GM12878 (cell line): Measurements from ENCODE around the gene FYTTD1. TPM values are rescaled to one million over a fixed set of nuclear protein-coding genes. Genes with fewer than 3 reads are reported as not detected.

ENCODE experiments used
- ATAC-seq: fragments of 200-7000 bp; cut with Tn5 transposase; 3 replicates; pipeline ENCODE4 v1.9.1; 2020; ENCODE audit warnings: mild to moderate bottlenecking, moderate library complexity
- BruUV-seq: library from RNA; stranded (reverse); fragments of 400-500 nt; replicated peaks from 2 replicates; lab custom pipeline; 2021; lab: Mats Ljungman, UMichigan
- CTCF ChIA-PET: fragments of 300-600 bp; sonication (Branson Sonifier 250); formaldehyde crosslinking; extraction: SDS; loops from one replicate; lab custom pipeline; 2021; ENCODE audit warnings: inconsistent platforms; lab: Yijun Ruan, JAX
- POLR2A ChIA-PET: fragments of 350-600 bp; formaldehyde crosslinking; extraction: SDS; loops from one replicate; lab custom pipeline; 2021; ENCODE audit warnings: inconsistent platforms; lab: Charles Lee
- RAD21 ChIA-PET: fragments of 300-600 bp; sonication (Branson Sonifier 250); formaldehyde crosslinking; loops from one replicate; lab custom pipeline; 2023; ENCODE audit warnings: antibody characterized with exemption; ENCODE audit not compliant: unreplicated experiment; lab: Charles Lee
- SMC1A ChIA-PET: fragments of 300-600 bp; sonication (Branson Sonifier 250); formaldehyde crosslinking; loops from one replicate; lab custom pipeline; 2023; ENCODE audit not compliant: unreplicated experiment, uncharacterized antibody; lab: Charles Lee
- DNase-seq: peaks from one replicate; pipeline ENCODE4 v3.0.0-alpha.2; 2011; ENCODE audit warnings: low read depth, low spot score
- FAIRE-seq: peaks from 3 replicates; lab custom pipeline; 2011; peaks lifted over from hg19 to GRCh38; lab: Jason Lieb, UNC
- H2AFZ ChIP-seq: 2 replicates; pipeline ENCODE4 v1.6.0; 2011; ENCODE audit warnings: low read depth, low read length, control low read depth; ENCODE audit not compliant: control insufficient read depth
- H3K27ac ChIP-seq: 2 replicates; pipeline ENCODE4 v1.5.1; 2011; ENCODE audit warnings: control low read depth; ENCODE audit not compliant: control insufficient read depth, insufficient read depth
- H3K27me3 ChIP-seq, 2 experiments: replicated peaks in 1 of 2; 2 replicates each; pipeline versions ENCODE4 v1.6.0 to v1.6.1; 2011; ENCODE audit warnings: low read length in 1 of 2; ENCODE audit not compliant: control insufficient read depth in 2 of 2, insufficient read depth in 2 of 2
- H3K36me3 ChIP-seq, 2 experiments: 2 replicates each; pipeline ENCODE4 v1.5.1; 2011; ENCODE audit warnings: low read length in 1 of 2; ENCODE audit not compliant: control insufficient read depth in 2 of 2, insufficient read depth in 2 of 2
- H3K4me1 ChIP-seq: 2 replicates; pipeline ENCODE4 v1.6.1; 2011; ENCODE audit warnings: mild to moderate bottlenecking, low read length, moderate library complexity, mixed read lengths; ENCODE audit not compliant: control insufficient read depth, insufficient read depth
- H3K4me2 ChIP-seq: 2 replicates; pipeline ENCODE4 v1.6.0; 2011; ENCODE audit warnings: control low read depth; ENCODE audit not compliant: control insufficient read depth, insufficient read depth
- H3K4me3 ChIP-seq: fragments of 200-600 bp; sonication (generic); 2 replicates; pipeline ENCODE4 v1.5.1; 2016
- H3K79me2 ChIP-seq: 2 replicates; pipeline ENCODE4 v1.6.0; 2011; ENCODE audit warnings: low read length; ENCODE audit not compliant: control insufficient read depth, insufficient read depth
- H3K9ac ChIP-seq: 2 replicates; pipeline ENCODE4 v1.8.0; 2011; ENCODE audit warnings: low read length, control low read depth, mixed read lengths; ENCODE audit not compliant: control insufficient read depth, insufficient read depth
- H3K9me3 ChIP-seq: replicated peaks from 3 replicates; pipeline ENCODE4 v1.5.1; 2011; ENCODE audit warnings: mild to moderate bottlenecking, low read length; ENCODE audit not compliant: control insufficient read depth, insufficient read depth
- H4K20me1 ChIP-seq: 2 replicates; pipeline ENCODE4 v1.6.0; 2011; ENCODE audit not compliant: control insufficient read depth, insufficient read depth
- CHD2 ChIP-seq: IDR thresholded peaks from 2 replicates; pipeline ENCODE4 v1.6.1; 2011; ENCODE audit warnings: low read depth, low read length, improper control_type of control experiment, borderline replicate concordance
- DPF2 ChIP-seq: fragments of 450-650 bp; IDR thresholded peaks from 2 replicates; pipeline ENCODE4 v1.6.1; 2017; ENCODE audit warnings: mild to moderate bottlenecking
- E2F8 ChIP-seq: fragments of 450-650 bp; IDR thresholded peaks from 2 replicates; pipeline ENCODE4 v1.6.1; 2018; ENCODE audit warnings: mild to moderate bottlenecking, low read depth, moderate library complexity; ENCODE audit not compliant: partially characterized antibody
- EGR1 ChIP-seq, 2 experiments: IDR thresholded peaks; 1 replicate in 1 of 2; 2 replicates in 1 of 2; pipeline ENCODE4 v1.6.1; 2011 to 2012; ENCODE audit warnings: low read depth in 2 of 2, low read length in 2 of 2, borderline replicate concordance in 1 of 2, mild to moderate bottlenecking in 1 of 2, moderate library complexity in 1 of 2
- HCFC1 ChIP-seq: fragments of 150-350 bp; IDR thresholded peaks from 2 replicates; pipeline ENCODE4 v1.6.1; 2014; ENCODE audit warnings: low read length
- JUNB ChIP-seq: IDR thresholded peaks from 2 replicates; pipeline ENCODE4 v1.6.1; 2016; ENCODE audit warnings: antibody characterized with exemption, mild to moderate bottlenecking
- MTA3 ChIP-seq: IDR thresholded peaks from 2 replicates; pipeline ENCODE4 v1.6.1; 2012; ENCODE audit warnings: low read length, inconsistent platforms, borderline replicate concordance
- MXI1 ChIP-seq: fragments of 150-350 bp; IDR thresholded peaks from 2 replicates; pipeline ENCODE4 v1.6.1; 2011; ENCODE audit warnings: low read depth, mild to moderate bottlenecking, inconsistent platforms, low read length, improper control_type of control experiment
- PBX3 ChIP-seq: IDR thresholded peaks from 2 replicates; pipeline ENCODE4 v1.6.1; 2011; ENCODE audit warnings: mild to moderate bottlenecking, low read depth, low read length, moderate library complexity; ENCODE audit not compliant: insufficient replicate concordance
- PKNOX1 ChIP-seq: fragments of 450-650 bp; IDR thresholded peaks from 2 replicates; pipeline ENCODE4 v1.6.1; 2016; ENCODE audit warnings: mild to moderate bottlenecking
- RCOR1 ChIP-seq: conservative IDR thresholded peaks from 2 replicates; pipeline ENCODE4 v1.6.1; 2012; ENCODE audit warnings: low read depth, low read length, improper control_type of control experiment
- SRF ChIP-seq, 2 experiments: IDR thresholded peaks; 2 replicates each; pipeline ENCODE4 v1.6.1; 2011; ENCODE audit warnings: low read depth in 2 of 2, low read length in 2 of 2, mild to moderate bottlenecking in 1 of 2, moderate library complexity in 1 of 2
- SUPT20H ChIP-seq: IDR thresholded peaks from 2 replicates; pipeline ENCODE4 v1.6.1; 2011; ENCODE audit warnings: low read depth, mild to moderate bottlenecking, low read length, moderate library complexity, borderline replicate concordance; ENCODE audit not compliant: control insufficient read depth
- SUZ12 ChIP-seq: fragments of 200-600 bp; sonication (generic); IDR thresholded peaks from one replicate; pipeline ENCODE4 v1.6.1; 2018; ENCODE audit warnings: antibody characterized with exemption, mild to moderate bottlenecking; ENCODE audit not compliant: unreplicated experiment
- WGBS: methylation state at CpG from one replicate; pipeline ENCODE4 v1.1.6; 2016; ENCODE audit warnings: low lambda C conversion rate; ENCODE audit not compliant: insufficient replicate concordance, insufficient coverage; ENCODE audit errors: missing lambda C conversion rate; 5-methylcytosine and 5-hydroxymethylcytosine counted together
- in situ Hi-C: fragments of 300-500 bp; cut with MboI; formaldehyde crosslinking; loops from 9 replicates; pipeline ENCODE4 v1.14.3; 2018; ENCODE audit warnings: mixed read lengths
- intact Hi-C: fragments of 100-400 bp; cut with micrococcal nuclease; formaldehyde crosslinking; loops from one replicate; pipeline ENCODE4 v1.14.2; 2022; ENCODE audit not compliant: unreplicated experiment
- polyA plus RNA-seq, 11 experiments: library from polyadenylated mRNA; depleted of rRNA in 4 of 11; unstranded in 6 of 11; stranded (reverse) in 5 of 11; fragments of >200 nt; fragmentation: Nextera tagmentation in 4 of 11; fragmentation: Illumina TruSeq in 1 of 11; extraction: Ambion mirVana in 4 of 11; extraction: Trizol in 1 of 11; gene quantifications; 1 replicate in 1 of 11; 2 replicates in 10 of 11; pipeline versions ENCODE4 v1.2.1 to v1.2.3, GENCODE V29; 2011 to 2016; ENCODE audit warnings: inconsistent platforms in 2 of 11, missing spikeins in 2 of 11, low read depth in 1 of 11
- total RNA-seq, 4 experiments: library from RNA; depleted of rRNA in 3 of 4; stranded (reverse); fragments of >200 nt in 3 of 4; fragmentation: Illumina TruSeq in 1 of 4; extraction: Trizol in 1 of 4; gene quantifications; 2 replicates each; pipeline versions ENCODE4 v1.2.1 to v1.2.3, GENCODE V29; 2013 to 2021
- TF ChIP-seq, protein P1 (sequence below): IDR thresholded peaks from 2 replicates; pipeline ENCODE4 v1.6.1; 2012; ENCODE audit warnings: low read depth, low read length, improper control_type of control experiment

The FYTTD1 gene
- total and polyA plus RNA-seq, 10 of the 15 experiments (the other 5 are each of a cell fraction or from before 2014, with no cell fraction given) = 25.5 to 101 (median 59.4) TPM

DNA sequence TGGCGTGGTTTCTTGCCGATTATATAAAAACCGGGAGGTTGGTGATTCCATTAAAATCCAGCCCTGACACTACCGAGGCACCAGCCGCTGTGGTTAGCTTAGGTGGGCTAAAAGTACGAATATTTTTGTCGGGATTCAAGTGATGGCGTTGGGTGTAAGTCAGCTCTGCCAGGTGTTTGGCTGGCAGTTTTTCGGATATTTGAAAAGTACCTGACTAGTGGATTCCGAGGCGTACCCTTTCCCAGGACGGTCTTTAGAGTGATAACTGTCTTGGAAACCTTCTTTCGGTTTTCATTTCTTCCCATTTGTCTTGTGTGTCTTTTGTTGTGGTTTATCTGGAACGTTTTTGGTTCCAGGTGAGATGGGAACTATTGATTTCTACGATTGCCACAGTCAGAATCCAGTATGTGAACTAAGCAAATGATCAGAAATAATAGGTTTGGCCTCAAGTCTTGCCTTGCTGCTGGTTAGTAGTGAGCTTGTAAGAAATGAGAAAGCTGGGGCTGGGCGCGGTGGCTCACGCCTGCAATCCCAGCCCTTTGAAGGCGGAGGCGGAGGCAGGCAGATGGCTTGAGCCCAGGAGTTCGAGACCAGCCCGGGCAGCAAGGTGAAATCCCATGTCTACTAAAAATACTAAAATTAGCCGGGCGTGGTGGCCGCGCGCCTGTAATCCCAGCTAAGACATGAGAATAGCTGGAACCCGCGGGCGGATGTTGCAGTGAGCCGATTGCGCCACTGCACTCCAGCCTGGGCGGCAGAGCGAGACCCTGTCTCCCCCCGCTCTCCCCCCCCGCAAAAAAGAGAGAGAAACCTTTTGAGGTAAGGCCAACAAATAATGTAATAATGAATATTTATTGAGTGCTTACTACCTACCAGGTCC is 1.4 kb downstream of the FYTTD1 start (continued):
- TF ChIP-seq, protein P1, sequence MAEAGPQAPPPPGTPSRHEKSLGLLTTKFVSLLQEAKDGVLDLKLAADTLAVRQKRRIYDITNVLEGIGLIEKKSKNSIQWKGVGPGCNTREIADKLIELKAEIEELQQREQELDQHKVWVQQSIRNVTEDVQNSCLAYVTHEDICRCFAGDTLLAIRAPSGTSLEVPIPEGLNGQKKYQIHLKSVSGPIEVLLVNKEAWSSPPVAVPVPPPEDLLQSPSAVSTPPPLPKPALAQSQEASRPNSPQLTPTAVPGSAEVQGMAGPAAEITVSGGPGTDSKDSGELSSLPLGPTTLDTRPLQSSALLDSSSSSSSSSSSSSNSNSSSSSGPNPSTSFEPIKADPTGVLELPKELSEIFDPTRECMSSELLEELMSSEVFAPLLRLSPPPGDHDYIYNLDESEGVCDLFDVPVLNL = no peak
- TF ChIP-seq EGR1 (IDR thresholded peaks at IDR 0.05; ENCODE audit: borderline replicate concordance in 1 of 2, low read depth in 2 of 2, low read length in 2 of 2) = peak in 1 of 2 experiments; percentile 17; a peak in 1 of 3 replicates

DNA sequence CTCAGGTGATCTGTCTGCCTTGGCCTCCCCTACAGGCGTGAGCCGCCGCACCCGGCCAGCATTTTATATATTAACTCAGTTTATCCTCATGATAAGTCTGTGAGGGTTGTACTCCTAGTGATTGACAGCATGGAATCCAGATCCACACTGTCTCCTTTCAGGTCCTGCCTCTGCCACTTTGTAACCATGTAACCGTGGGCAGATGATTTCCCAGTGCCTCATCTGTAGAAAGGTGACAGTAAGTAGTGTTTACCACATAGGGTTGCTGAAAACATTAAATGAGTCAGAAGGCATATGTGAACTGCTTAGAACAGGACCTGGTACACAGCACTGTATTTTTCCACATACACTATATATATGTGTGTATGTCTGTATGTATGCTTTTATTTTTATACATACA is 2.4 kb downstream of the FYTTD1 start:
- Histone ChIP-seq H3K4me1 (peaks cover 13% of the 10 kb centered on the region), H3K27me3 (no peaks in the 10 kb centered on the region), H3K9ac (peak overlapping the region; percentile 94), H2AFZ (no peak overlapping the region), H3K36me3 (no peaks in the 10 kb centered on the region; a peak in 1 of 4 replicates), H3K4me3 (peak overlapping the region; percentile 82), H3K4me2 (peak overlapping the region; percentile 99), H3K9me3 (no peaks in the 10 kb centered on the region), H3K79me2 (peaks cover 75% of the 10 kb centered on the region), H4K20me1 (peaks cover 3% of the 10 kb centered on the region), H3K27ac (peak overlapping the region; percentile 58)
- intact Hi-C loops = loop anchor here (5.0 kb wide), 1 partner anchor 40 kb away; no protein-coding TSS in a partner anchor
- ATAC-seq (no peak), FAIRE-seq (no peak), DNase-seq (no peak)
- BruUV-seq = no TSS peak
- ChIA-PET POLR2A (no interaction called here), SMC1A (interaction anchor here (2.4 kb wide), 1 partner anchor 38 kb away, joined by 14 read pairs; the partner anchor contains the start of gene LRCH3), CTCF (no interaction called here), RAD21 (interaction anchor here (2.2 kb wide), 1 partner anchor 39 kb away, joined by 14 read pairs; no protein-coding TSS in a partner anchor)
- WGBS = 2% methylated on average over 5 of the region's 5 CpGs
- in situ Hi-C loops = no loop called here
- TF ChIP-seq CHD2 = no peak
- no peak for TF ChIP-seq DPF2
- TF ChIP-seq RCOR1 = no peak
- TF ChIP-seq HCFC1 = no peak
- no peak for TF ChIP-seq MTA3
- peak; percentile 38 for TF ChIP-seq PBX3
- TF ChIP-seq E2F8 = no peak
- no peak for TF ChIP-seq SUZ12
- no peak for TF ChIP-seq MXI1
- TF ChIP-seq PKNOX1 = peak; percentile 73; the same call in 1 of the 2 replicates
- TF ChIP-seq SRF (IDR thresholded peaks at IDR 0.05; ENCODE audit: low read depth in 2 of 2, low read length in 2 of 2) = no peak
- no peak for TF ChIP-seq SUPT20H
- TF ChIP-seq JUNB = no peak
